Neural cell (in vitro differentiated cells): ENCODE measurements around the gene AGBL1.

Source experiments
- EP300 ChIP-seq: fragments of 450-650 bp; conservative IDR thresholded peaks from 2 replicates; pipeline ENCODE4 v1.6.1; 2014; ENCODE audit warnings: antibody characterized with exemption, mild to moderate bottlenecking, moderate library complexity; ENCODE audit not compliant: poor library complexity, severe bottlenecking
- EZH2 ChIP-seq: fragments of 200-600, 300-800 bp; shearing (Covaris generic), sonication (generic); IDR thresholded peaks from 2 replicates; pipeline ENCODE4 v1.6.1; 2014; ENCODE audit warnings: antibody characterized with exemption, low read length, borderline replicate concordance, mild to moderate bottlenecking; ENCODE audit not compliant: insufficient read depth, poor library complexity, severe bottlenecking
- SMC3 ChIP-seq: fragments of 450-650 bp; conservative IDR thresholded peaks from 2 replicates; pipeline ENCODE4 v1.6.1; 2014; ENCODE audit warnings: antibody characterized with exemption, mild to moderate bottlenecking, moderate library complexity; ENCODE audit not compliant: poor library complexity
- TF ChIP-seq, protein P1 (sequence below): fragments of 450-650 bp; IDR thresholded peaks from 2 replicates; pipeline ENCODE4 v1.5.1; 2014; ENCODE audit warnings: antibody characterized with exemption, mild to moderate bottlenecking, moderate library complexity; ENCODE audit not compliant: poor library complexity, severe bottlenecking
- TF ChIP-seq, protein P2 (sequence below): IDR thresholded peaks from 2 replicates; pipeline ENCODE4 v1.6.1; 2012; ENCODE audit warnings: borderline replicate concordance

DNA sequence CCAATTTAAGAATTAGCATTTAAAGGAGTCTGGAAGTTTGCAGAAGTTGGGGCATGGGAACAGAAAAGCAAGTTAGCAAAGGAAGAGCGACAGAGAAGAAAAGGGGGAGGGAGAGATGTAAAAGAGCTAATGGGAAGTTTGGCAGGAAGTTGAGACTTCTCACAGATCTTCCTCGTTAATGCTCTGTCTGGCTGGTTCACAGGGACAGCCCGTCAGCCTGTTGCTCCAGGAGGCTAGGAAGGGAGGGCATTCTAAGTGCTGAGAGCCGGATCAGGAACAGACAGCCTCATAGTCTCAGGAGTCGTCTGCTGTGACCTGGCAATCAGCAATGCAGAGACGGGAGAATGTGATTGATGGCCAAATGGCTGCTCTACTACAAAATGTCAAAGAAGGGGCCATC, 150.3 kb downstream of the AGBL1 start:
- TF ChIP-seq, protein P1, sequence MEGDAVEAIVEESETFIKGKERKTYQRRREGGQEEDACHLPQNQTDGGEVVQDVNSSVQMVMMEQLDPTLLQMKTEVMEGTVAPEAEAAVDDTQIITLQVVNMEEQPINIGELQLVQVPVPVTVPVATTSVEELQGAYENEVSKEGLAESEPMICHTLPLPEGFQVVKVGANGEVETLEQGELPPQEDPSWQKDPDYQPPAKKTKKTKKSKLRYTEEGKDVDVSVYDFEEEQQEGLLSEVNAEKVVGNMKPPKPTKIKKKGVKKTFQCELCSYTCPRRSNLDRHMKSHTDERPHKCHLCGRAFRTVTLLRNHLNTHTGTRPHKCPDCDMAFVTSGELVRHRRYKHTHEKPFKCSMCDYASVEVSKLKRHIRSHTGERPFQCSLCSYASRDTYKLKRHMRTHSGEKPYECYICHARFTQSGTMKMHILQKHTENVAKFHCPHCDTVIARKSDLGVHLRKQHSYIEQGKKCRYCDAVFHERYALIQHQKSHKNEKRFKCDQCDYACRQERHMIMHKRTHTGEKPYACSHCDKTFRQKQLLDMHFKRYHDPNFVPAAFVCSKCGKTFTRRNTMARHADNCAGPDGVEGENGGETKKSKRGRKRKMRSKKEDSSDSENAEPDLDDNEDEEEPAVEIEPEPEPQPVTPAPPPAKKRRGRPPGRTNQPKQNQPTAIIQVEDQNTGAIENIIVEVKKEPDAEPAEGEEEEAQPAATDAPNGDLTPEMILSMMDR: no peak
- TF ChIP-seq EZH2 (no peak), EP300 (no peak), SMC3 (no peak)
- TF ChIP-seq, protein P2, sequence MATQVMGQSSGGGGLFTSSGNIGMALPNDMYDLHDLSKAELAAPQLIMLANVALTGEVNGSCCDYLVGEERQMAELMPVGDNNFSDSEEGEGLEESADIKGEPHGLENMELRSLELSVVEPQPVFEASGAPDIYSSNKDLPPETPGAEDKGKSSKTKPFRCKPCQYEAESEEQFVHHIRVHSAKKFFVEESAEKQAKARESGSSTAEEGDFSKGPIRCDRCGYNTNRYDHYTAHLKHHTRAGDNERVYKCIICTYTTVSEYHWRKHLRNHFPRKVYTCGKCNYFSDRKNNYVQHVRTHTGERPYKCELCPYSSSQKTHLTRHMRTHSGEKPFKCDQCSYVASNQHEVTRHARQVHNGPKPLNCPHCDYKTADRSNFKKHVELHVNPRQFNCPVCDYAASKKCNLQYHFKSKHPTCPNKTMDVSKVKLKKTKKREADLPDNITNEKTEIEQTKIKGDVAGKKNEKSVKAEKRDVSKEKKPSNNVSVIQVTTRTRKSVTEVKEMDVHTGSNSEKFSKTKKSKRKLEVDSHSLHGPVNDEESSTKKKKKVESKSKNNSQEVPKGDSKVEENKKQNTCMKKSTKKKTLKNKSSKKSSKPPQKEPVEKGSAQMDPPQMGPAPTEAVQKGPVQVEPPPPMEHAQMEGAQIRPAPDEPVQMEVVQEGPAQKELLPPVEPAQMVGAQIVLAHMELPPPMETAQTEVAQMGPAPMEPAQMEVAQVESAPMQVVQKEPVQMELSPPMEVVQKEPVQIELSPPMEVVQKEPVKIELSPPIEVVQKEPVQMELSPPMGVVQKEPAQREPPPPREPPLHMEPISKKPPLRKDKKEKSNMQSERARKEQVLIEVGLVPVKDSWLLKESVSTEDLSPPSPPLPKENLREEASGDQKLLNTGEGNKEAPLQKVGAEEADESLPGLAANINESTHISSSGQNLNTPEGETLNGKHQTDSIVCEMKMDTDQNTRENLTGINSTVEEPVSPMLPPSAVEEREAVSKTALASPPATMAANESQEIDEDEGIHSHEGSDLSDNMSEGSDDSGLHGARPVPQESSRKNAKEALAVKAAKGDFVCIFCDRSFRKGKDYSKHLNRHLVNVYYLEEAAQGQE: no peak
